Nasal cavity respiratory epithelium epithelial cell of viscerocranial mucosa (primary cell): Measurements from ENCODE around the gene MED19. TPM values are rescaled to one million over a fixed set of nuclear protein-coding genes. Genes with fewer than 3 reads are reported as not detected.

ENCODE experiments used
- total RNA-seq: library from RNA; depleted of rRNA; stranded (reverse); fragments of >200 nt; gene quantifications from 2 replicates; pipeline ENCODE4 v1.2.3, GENCODE V29; 2014

The MED19 gene
- total RNA-seq, result 13.8 and 18.8 TPM in 2 replicates

GRCh38 chr11:57711414-57712255 lies at the start of gene MED19:
TSS of gene MED19 (minus strand) at chr11:57712215. CDS start at chr11:57712179, 36 bp downstream.

GRCh38 chr11:57751676-57752253 lies 39.8 kb upstream of the MED19 start, which contains the start of gene BTBD18:
TSS of gene BTBD18 (minus strand) at chr11:57751819. CDS start at chr11:57751188, 631 bp downstream.

DNA sequence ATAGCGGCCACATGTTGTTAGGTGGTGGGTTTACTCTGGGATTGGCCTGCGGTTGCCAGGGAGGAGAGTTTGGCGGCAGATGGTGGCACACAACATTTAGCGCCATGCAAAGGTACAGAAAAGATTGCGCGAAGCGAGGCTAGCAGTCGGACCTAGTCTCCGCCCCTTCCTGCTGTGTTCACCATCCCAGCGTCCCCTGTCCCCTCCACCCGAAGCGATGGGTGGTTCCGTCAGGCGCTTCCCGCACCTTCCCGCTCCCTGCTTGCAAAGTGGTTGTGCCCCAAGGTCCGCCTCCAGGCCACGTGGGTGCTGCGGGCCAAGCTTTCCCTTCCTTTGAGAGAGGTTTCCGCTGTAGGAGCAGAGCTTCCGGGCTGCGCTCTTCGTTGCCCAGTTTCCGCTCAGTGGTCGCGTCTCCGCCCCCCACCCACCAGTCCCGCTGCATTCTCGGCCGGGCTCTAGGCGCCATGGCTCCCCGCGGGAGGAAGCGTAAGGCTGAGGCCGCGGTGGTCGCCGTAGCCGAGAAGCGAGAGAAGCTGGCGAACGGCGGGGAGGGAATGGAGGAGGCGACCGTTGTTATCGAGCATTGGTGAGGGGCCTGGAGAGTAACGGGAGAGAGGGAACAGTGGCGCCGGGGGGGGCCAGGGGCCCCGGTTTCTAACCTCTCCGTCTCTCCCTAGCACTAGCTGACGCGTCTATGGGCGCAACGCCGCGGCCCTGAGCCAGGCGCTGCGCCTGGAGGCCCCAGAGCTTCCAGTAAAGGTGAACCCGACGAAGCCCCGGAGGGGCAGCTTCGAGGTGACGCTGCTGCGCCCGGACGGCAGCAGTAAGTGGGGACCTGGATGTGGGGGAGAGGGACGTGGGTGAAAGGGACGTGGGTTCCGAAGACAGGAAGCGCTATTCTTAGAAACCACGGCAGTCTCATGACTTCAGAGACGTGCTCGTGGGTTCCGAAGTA lies 29.4 kb upstream of the MED19 start, which contains the start of gene SELENOH:
Gene SELENOH, plus strand, starts transcription at position 360 of the 955 bp plus-strand sequence. Its CDS starts 105 bp downstream, at position 465.

DNA sequence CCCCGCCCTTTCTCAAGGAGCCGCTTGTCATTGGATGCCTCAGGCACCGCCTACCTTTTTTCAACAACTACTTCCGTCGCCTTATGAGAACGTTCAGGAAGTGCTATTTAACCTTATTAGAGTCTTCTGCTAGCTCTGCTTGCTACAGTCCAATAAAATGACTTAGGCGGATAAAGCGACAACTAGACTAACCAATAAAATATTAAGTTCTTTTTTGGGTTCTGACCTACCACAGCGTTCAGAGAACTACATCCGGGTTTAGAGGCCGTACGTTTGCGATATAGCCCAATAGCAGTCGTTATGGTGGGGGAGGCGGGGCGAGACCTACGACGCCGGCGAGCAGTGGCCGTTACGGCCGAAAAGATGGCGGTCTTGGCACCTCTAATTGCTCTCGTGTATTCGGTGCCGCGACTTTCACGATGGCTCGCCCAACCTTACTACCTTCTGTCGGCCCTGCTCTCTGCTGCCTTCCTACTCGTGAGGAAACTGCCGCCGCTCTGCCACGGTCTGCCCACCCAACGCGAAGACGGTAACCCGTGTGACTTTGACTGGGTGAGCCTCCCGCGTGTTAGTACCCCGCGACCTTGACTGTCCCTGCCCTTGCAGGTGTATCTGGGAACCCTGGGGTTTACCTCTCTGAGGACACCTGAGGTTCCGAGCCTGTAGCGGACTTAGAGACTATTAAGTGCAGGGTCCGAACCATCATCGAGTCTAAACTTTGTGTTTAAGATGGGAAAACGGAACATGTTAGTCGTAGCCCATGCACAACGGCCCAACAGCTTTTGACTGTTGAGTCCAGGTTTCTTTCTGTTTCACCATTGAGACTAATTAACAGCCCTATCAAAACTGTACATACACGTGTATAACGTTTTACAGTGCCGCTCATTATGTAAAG lies 488 bp upstream of the MED19 start, which contains the start of gene TMX2:
Gene TMX2, plus strand, starts transcription at position 338 of the 895 bp plus-strand sequence. Its CDS starts 26 bp downstream, at position 364.

GRCh38 chr11:57667736-57668433 lies 44.1 kb downstream of the MED19 start, which contains the start of gene ZDHHC5:
TSS of gene ZDHHC5 (plus strand) at chr11:57668114. CDS start at chr11:57673091, 4,977 bp downstream.

GRCh38 chr11:57657194-57658022 lies 54.6 kb downstream of the MED19 start, which contains the start of gene CLP1:
TSS of gene CLP1 (plus strand) at chr11:57657762. CDS start at chr11:57659477, 1,715 bp downstream.

Other genes starting within 250 kb of the MED19 start
- gene SLC43A1, start 196.5 kb downstream of the MED19 start, total RNA-seq, result 2.0 and 2.1 TPM in 2 replicates
- gene TIMM10, start 181.5 kb downstream of the MED19 start, total RNA-seq, result 32.3 and 69.0 TPM in 2 replicates
- not detected in 2 replicates for gene SMTNL1, start 174.6 kb downstream of the MED19 start, total RNA-seq
- 10.3 and 48.4 TPM in 2 replicates for gene UBE2L6, start 144.5 kb downstream of the MED19 start, total RNA-seq
- 0.68 and 10.0 TPM in 2 replicates for gene SERPING1, start 114.5 kb downstream of the MED19 start, total RNA-seq
- under 0.01 and 0.07 TPM in 2 replicates for gene YPEL4, start 62.3 kb downstream of the MED19 start, total RNA-seq
- gene CLP1, start 54.5 kb downstream of the MED19 start, total RNA-seq, result 22.4 and 24.9 TPM in 2 replicates
- gene ZDHHC5, start 44.1 kb downstream of the MED19 start, total RNA-seq, result 45.5 and 79.9 TPM in 2 replicates
- 89.5 and 95.5 TPM in 2 replicates for gene TMX2, start 378 bp upstream of the MED19 start, total RNA-seq
- gene SELENOH, start 29.3 kb upstream of the MED19 start, total RNA-seq, result 73.5 and 83.4 TPM in 2 replicates
- not detected in 2 replicates for gene BTBD18, start 39.6 kb upstream of the MED19 start, total RNA-seq
- 174 and 308 TPM in 2 replicates for gene CTNND1, start 49.6 kb upstream of the MED19 start, total RNA-seq